Measurements from ENCODE around the gene ABCA6.
"Not testable (repeated sequence)": the region's sequence is repeated elsewhere in the genome, so short reads cannot be mapped to it uniquely, and the experiment has no call there.

Gene ABCA6

DNA sequence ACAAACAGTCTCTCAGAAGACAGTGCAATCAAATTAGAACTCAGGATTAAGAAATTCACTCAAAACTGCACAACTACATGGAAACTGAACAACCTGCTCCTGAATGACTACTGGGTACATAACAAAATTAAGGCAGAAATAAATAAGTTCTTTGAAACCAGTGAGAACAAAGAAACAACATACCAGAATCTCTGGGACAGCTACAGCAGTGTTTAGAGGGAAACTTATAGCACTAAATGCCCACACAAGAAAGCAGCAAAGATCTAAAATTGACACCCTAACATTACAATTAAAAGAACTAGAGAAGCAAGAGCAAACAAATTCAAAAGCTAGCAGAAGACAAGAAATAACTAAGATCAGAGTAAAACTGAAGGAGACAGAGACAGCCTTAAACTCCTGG, 68.3 kb downstream of the ABCA6 start:
- not testable (repeated sequence) for DNase-seq (ENCODE audit: low spot score)

GRCh38 chr17:69072803-69073256, 68.9 kb downstream of the ABCA6 start:
- not testable (repeated sequence) for DNase-seq (ENCODE audit: low spot score)

GRCh38 chr17:69071233-69071586, 70.5 kb downstream of the ABCA6 start:
- DNase-seq (ENCODE audit: low spot score), result not testable (repeated sequence)

DNA sequence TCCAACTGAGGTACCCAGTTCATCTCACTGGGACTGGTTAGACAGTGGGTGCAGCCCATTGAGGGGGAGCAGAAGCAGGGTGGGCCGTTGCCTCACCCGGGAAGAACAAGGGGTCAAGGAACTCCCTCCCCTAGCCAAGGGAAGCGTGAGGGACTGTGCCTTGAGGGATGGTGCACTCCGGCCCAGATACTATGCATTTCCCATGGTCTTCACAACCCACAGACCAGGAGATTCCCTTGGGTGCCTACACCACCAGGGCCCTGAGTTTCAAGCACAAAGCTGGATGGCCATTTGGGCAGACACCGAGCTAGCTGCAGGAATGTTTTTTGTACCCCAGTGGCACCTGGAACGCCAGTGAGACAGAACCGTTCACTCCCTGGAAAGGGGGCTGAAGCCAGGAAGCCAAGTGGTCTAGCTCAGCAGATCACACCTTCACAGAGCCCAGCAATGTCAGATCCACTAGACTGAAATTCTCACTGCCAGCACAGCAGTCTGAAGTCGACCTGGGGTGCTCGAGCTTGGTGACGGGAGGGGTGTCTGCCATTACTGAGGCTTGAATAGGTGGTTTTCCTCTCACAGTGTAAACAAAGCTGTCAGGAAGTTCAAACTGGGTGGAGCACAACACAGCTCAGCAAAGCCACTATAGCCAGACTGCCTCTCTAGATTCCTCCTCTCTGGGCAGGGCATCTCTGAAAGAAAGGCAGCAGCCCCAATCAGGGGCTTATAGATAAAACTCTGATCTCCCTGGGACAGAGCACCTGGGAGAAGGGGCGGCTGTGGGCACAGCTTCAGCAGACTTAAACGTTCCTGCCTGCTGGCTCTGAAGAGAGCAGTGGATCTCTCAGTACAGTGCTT, 71.1 kb downstream of the ABCA6 start:
- DNase-seq (ENCODE audit: low spot score), result not testable (repeated sequence)

- no peak for DNase-seq (ENCODE audit: low spot score)
These were observed 72.4 kb downstream of the ABCA6 start for GRCh38 chr17:69069226-69069750.

DNA sequence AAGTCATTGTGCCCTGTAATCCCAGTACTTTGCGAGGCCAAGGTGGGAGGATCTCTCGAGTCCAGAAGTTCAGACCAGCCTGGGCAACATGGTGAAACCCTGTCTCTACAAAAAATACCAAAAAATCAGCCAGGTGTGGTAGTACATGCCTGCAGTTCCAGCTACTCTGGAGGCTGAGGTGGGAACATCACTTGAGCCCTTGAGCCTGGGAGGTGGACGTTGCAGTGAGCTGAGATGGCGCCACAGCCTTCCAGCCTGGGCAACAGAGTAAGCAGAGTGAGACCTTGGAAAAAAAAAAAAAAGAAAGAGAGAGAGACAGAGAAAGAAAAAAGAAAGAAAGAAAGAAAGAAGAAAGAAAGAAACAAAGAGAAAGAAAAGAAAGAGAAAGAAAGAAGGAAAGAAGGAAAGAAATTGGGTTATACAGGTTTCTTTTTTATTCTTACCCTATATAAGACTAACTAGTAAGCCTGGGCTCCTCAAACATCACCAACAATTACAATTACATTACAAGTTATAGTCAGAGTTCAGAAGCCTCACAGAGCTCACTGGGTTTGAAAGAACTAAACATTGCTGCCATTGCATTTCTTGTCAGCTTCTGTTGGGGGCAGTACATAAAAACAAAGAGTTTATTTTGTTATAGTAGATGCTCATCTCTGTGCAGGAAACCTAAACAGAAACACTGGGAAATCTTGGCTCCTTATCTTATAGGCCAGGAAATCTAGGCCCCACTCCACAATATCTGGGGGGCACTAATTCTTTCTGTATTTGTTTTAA, 74.2 kb downstream of the ABCA6 start:
- DNase-seq (ENCODE audit: low spot score), result no peak

- no peak for DNase-seq (ENCODE audit: low spot score)
These were observed 75.2 kb downstream of the ABCA6 start for GRCh38 chr17:69066482-69066881.

GRCh38 chr17:69065113-69065512, 76.6 kb downstream of the ABCA6 start:
- no peak for DNase-seq (ENCODE audit: low spot score)

DNA sequence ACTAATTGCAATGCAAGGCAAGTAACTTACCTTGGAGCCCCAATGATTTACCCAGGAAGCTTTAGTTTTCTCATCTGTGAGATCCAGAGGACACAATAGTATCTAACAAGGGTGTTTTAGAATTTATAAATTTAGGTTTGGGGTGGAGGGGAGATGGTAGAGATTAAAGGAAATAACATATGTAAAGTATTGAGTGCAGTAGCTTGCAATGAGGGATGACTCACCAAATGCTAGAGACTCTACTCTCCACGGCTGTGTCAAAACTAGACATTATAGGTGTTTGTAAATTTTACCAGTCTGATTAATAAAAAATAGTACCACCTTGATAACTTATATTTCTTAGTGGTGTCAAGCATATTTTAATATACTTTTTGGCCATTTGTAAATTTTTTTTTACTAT, 77.2 kb downstream of the ABCA6 start:
- DNase-seq (ENCODE audit: low spot score), result no peak

DNA sequence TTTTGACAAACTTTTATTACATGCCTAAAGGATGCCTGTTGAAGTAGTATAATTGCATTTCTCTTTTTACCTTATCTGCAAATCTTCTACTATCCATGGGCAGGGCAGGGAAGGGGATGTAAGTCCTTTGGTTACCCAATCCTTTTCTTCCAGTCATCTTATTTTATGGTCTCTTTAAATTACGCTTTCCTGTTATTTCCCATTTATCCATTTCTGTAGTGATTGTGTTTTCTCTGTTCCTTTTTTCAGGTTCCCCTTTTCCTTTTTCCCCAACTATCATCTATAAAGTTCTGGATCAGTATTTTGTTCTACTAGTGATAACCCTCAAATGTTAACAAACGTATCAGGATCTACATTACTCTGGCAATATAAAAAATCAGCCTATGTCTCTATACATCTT, 77.7 kb downstream of the ABCA6 start:
- DNase-seq (ENCODE audit: low spot score), result no peak

- DNase-seq (ENCODE audit: low spot score), result no peak
These were observed 78.7 kb downstream of the ABCA6 start for GRCh38 chr17:69062860-69063581.

DNA sequence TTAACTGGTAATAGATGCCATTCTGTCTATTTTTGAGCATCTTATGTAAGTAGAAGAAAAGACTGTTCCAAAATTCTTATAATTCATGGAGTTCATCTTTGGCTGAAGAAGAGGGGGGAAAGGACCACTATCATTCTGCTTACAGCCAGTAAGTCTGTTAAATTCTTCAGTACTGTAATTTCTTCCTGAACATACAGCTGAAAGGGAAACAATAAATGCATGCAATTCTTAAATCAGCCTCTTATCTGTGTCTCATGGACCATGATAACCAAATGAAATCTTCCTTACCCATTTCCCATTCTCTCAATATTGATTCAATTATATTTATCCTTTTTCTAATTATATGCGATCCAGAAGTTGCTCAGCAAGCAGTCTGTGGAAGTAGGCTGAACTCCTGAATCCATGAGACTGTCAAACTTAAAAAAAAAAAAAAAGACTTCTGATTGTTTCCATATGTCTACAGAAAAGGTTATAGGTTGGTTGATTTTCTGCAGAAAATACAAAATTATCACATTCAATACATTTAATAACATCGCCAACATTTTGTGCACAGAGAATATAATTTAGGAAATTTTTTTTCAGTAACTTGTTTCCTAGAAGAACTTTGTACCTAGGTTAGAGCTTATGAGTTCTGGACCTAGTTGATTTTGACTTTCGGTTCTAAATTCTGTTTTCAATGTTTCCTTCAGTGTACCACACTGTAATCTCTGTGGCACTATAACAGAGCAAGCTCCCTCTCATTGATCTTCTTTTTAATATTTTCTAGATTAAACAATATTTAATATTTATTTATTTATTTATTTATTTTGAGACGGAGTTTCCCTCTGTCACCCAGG, 79.8 kb downstream of the ABCA6 start:
- no peak for DNase-seq (ENCODE audit: low spot score)

GRCh38 chr17:69060822-69061221, 80.9 kb downstream of the ABCA6 start, which contains the start of gene ABCA9:
TSS of gene ABCA9 (minus strand) at chr17:69060927. CDS start at chr17:69051126, 9,801 bp downstream.
- no peak for DNase-seq (ENCODE audit: low spot score)

- no peak for DNase-seq (ENCODE audit: low spot score)
These were observed 82.1 kb downstream of the ABCA6 start for GRCh38 chr17:69059458-69060175.

- DNase-seq (ENCODE audit: low spot score), result no peak
These were observed 83.5 kb downstream of the ABCA6 start for GRCh38 chr17:69058165-69058564.

- DNase-seq (ENCODE audit: low spot score), result no peak
These were observed 84.4 kb downstream of the ABCA6 start for GRCh38 chr17:69057280-69057679.

- no peak for DNase-seq (ENCODE audit: low spot score)
These were observed 85.4 kb downstream of the ABCA6 start for GRCh38 chr17:69056179-69056823.

DNA sequence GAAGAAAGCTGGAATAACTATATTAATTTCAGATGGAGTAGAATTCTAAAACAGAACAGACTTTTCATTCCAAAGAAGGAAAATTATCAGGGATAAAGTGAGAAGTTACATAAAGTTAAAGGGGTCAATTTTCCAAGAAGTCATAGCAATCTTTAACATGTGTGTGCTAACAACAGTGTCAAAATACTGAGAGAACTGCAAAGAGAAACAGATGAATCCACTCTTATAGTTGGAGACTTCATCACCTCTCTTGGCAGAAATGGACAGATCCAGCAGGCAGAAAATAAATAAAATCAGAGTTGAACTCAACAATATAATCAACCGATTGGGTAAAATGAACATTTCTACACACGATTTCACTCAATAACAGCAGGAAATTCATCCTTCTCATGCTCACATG, 86.4 kb downstream of the ABCA6 start:
- DNase-seq (ENCODE audit: low spot score), result no peak

GRCh38 chr17:69050999-69051775, 90.5 kb downstream of the ABCA6 start:
- no peak for DNase-seq (ENCODE audit: low spot score)
